Gastrocnemius medialis (tissue), 4 donors: ENCODE measurements around the gene PACS2. TPM values are rescaled to one million over a fixed set of nuclear protein-coding genes. Genes with fewer than 3 reads are reported as not detected.

Experiments
- ATAC-seq, 2 donors: fragments of 150-250 bp; one replicate each; pipeline ENCODE4 v1.9.1; 2016
- DNase-seq, 2 donors: peaks; one replicate each; pipeline ENCODE4 v3.0.0-alpha.2; 2019
- H3K27ac ChIP-seq, 4 donors: fragments of 200-600 bp; sonication (generic); 1 replicate in 1 of 4; 2 replicates in 3 of 4; pipeline ENCODE4 v1.5.1; 2016 to 2018; ENCODE audit warnings: mild to moderate bottlenecking in 2 of 4, moderate library complexity in 1 of 4
- H3K27me3 ChIP-seq, 3 donors: fragments of 200-600 bp; sonication (generic) in 2 of 3; 1 replicate in 1 of 3; 2 replicates in 2 of 3; pipeline versions ENCODE4 v1.5.1 to v1.6.0; 2016 to 2019; ENCODE audit warnings: mild to moderate bottlenecking in 1 of 3, moderate library complexity in 1 of 3
- H3K36me3 ChIP-seq, 2 donors: fragments of 200-600 bp; sonication (generic) in 1 of 2; one replicate each; pipeline ENCODE4 v1.5.1; 2017 to 2018
- H3K4me1 ChIP-seq, 2 donors: fragments of 200-600 bp; sonication (generic) in 1 of 2; one replicate each; pipeline ENCODE4 v1.5.1; 2016 to 2017; ENCODE audit warnings: mild to moderate bottlenecking in 2 of 2
- H3K4me3 ChIP-seq, 4 donors: fragments of 200-600 bp; sonication (generic) in 3 of 4; 1 replicate in 1 of 4; 2 replicates in 3 of 4; pipeline ENCODE4 v1.5.1; 2016 to 2019; ENCODE audit warnings: mild to moderate bottlenecking in 2 of 4
- H3K9me3 ChIP-seq, 3 donors: fragments of 200-600 bp; sonication (generic) in 2 of 3; 1 replicate in 1 of 3; 2 replicates in 2 of 3; pipeline ENCODE4 v1.5.1; 2016 to 2019
- POLR2A ChIP-seq, 2 donors: fragments of 450-650 bp; IDR thresholded peaks; one replicate each; pipeline ENCODE4 v1.6.1; 2017; ENCODE audit warnings: antibody characterized with exemption in 2 of 2, mild to moderate bottlenecking in 2 of 2, moderate library complexity in 2 of 2
- in situ Hi-C, 4 donors: fragments of 200-750 bp; cut with MboI; loops; one replicate each; pipeline versions ENCODE4 v1.15.0 to v1.8.0; 2017; ENCODE audit warnings: low sequenced_read_pairs in 4 of 4
- intact Hi-C: fragments of 100-400 bp; cut with DNase I; formaldehyde crosslinking; loops from one replicate; pipeline ENCODE4 v1.15.1; 2023; ENCODE audit warnings: low total_unique reads
- total RNA-seq, 4 donors: library from RNA; depleted of rRNA; stranded (reverse); fragments of >200 nt; gene quantifications; one replicate each; pipeline versions ENCODE4 v1.1.0 to v1.2.3, GENCODE V29; 2016
- TF ChIP-seq, protein P1 (sequence below), 5 experiments: fragments of 450-650 bp in 3 of 5; fragments of 200-600 bp in 2 of 5; sonication (generic) in 2 of 5; IDR thresholded peaks in 4 of 5; conservative IDR thresholded peaks in 1 of 5; 1 replicate in 4 of 5; 2 replicates in 1 of 5; pipeline ENCODE4 v1.5.1; 2016 to 2019; ENCODE audit warnings: antibody characterized with exemption in 5 of 5, mild to moderate bottlenecking in 3 of 5, moderate library complexity in 3 of 5

The PACS2 gene
- total RNA-seq, 4 donors from 2014 or later: 81.0 to 115 (median 93.1) TPM

GRCh38 chr14:105417690-105418121 lies 103.2 kb downstream of the PACS2 start:
- H3K4me1 ChIP-seq: peaks cover 28 to 39% of the 10 kb centered on the region in 2 donors
- no peaks in the 10 kb centered on the region for H3K27me3 ChIP-seq
- no peak overlapping the region for H3K27ac ChIP-seq
- ATAC-seq: no peak
- no peak overlapping the region for H3K4me3 ChIP-seq
- in situ Hi-C loops: no loop called here
- intact Hi-C loops: loop anchor here (10.0 kb wide), 1 partner anchor 113 kb away; the partner anchor contains the start of gene BRF1
- TF ChIP-seq POLR2A (IDR thresholded peaks at IDR 0.05): no peak
- TF ChIP-seq, protein P1, sequence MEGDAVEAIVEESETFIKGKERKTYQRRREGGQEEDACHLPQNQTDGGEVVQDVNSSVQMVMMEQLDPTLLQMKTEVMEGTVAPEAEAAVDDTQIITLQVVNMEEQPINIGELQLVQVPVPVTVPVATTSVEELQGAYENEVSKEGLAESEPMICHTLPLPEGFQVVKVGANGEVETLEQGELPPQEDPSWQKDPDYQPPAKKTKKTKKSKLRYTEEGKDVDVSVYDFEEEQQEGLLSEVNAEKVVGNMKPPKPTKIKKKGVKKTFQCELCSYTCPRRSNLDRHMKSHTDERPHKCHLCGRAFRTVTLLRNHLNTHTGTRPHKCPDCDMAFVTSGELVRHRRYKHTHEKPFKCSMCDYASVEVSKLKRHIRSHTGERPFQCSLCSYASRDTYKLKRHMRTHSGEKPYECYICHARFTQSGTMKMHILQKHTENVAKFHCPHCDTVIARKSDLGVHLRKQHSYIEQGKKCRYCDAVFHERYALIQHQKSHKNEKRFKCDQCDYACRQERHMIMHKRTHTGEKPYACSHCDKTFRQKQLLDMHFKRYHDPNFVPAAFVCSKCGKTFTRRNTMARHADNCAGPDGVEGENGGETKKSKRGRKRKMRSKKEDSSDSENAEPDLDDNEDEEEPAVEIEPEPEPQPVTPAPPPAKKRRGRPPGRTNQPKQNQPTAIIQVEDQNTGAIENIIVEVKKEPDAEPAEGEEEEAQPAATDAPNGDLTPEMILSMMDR (IDR thresholded peaks at IDR 0.05 in 4 of 5, conservative IDR thresholded peaks at IDR 0.05 in 1 of 5): no peak
- DNase-seq: no peak
- H3K9me3 ChIP-seq: no peaks in the 10 kb centered on the region
- H3K36me3 ChIP-seq: no peaks in the 10 kb centered on the region

DNA sequence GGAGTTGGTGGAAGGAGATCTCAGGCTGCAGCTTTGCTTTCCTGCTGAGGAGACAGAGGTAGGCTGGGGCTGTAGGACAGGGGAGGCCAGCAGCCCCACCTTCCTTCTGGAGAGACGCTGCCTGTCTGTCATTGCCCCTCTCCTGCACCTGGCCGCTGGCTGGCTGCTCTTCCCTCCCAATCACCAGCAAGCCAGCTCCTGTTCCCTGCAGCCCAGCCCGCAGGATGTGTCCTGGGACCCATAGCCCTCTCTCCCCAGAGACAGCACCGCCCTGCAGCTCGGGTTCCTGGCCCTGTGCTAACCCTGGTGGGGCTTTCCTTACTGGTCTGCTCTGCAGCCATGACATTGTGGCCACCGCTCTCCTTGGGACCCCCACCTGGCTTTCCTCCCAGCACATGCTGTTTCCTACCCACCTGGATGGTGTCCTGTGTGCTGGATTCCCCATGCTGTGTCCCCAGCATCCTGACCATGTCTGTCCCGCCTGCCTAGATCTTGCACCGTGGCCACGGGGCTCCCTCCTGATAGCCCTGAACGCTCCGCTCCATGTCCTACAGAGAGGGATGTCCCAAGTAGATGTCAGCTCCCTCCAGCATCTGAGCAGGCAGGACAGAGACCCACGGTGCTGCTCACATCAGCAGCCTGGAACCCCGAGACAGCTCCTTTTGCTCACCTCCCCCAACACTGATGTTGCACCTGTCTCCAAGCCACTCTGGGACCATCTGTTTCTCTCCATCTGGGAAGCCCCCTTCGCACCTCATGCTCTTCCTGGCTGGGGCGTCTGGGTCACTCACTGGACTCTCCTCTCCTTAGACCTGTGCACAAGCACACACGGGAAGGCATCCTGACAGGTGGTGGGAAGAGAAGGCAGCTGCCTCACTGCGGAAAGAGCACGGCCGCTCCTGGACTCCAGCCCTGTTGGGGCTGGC lies 104.0 kb downstream of the PACS2 start:
- no peak for ATAC-seq
- peaks cover 28 to 39% of the 10 kb centered on the region in 2 donors for H3K4me1 ChIP-seq
- H3K4me3 ChIP-seq: peak overlapping the region; percentile 71 to 95 (median 78)
- H3K9me3 ChIP-seq: no peaks in the 10 kb centered on the region
- no peak for DNase-seq
- intact Hi-C loops: loop anchor here (10.0 kb wide), 1 partner anchor 114 kb away; the partner anchor contains the start of gene BRF1
- in situ Hi-C loops: no loop called here
- no peaks in the 10 kb centered on the region for H3K36me3 ChIP-seq
- H3K27me3 ChIP-seq: no peaks in the 10 kb centered on the region
- TF ChIP-seq POLR2A (IDR thresholded peaks at IDR 0.05): no peak
- TF ChIP-seq, protein P1 (IDR thresholded peaks at IDR 0.05 in 4 of 5, conservative IDR thresholded peaks at IDR 0.05 in 1 of 5): no peak
- H3K27ac ChIP-seq: peak overlapping the region; percentile 81 to 88 (median 82)

- peaks cover 28 to 36% of the 10 kb centered on the region in 2 donors for H3K4me1 ChIP-seq
- peak; percentile 57 to 63 for ATAC-seq
- no peaks in the 10 kb centered on the region for H3K36me3 ChIP-seq
- no peaks in the 10 kb centered on the region for H3K27me3 ChIP-seq
- in situ Hi-C loops: no loop called here
- H3K9me3 ChIP-seq: no peaks in the 10 kb centered on the region
- H3K27ac ChIP-seq: peak within 1 kb of the TSS; percentile 81 to 88 (median 82)
- DNase-seq: no peak
- intact Hi-C loops: loop anchor here (10.0 kb wide), 1 partner anchor 115 kb away; the partner anchor contains the start of gene BRF1
- peak in 1 of 2 donors; percentile 43 for TF ChIP-seq POLR2A (IDR thresholded peaks at IDR 0.05)
- TF ChIP-seq, protein P1 (IDR thresholded peaks at IDR 0.05 in 4 of 5, conservative IDR thresholded peaks at IDR 0.05 in 1 of 5): no peak
- peak within 1 kb of the TSS; percentile 71 to 95 (median 78) for H3K4me3 ChIP-seq
Observed at GRCh38 chr14:105419195-105420091, 104.9 kb downstream of the PACS2 start, which contains the start of gene MTA1. MTA1 (plus strand) TSS chr14:105419827; CDS start chr14:105420036, 209 bp downstream.

DNA sequence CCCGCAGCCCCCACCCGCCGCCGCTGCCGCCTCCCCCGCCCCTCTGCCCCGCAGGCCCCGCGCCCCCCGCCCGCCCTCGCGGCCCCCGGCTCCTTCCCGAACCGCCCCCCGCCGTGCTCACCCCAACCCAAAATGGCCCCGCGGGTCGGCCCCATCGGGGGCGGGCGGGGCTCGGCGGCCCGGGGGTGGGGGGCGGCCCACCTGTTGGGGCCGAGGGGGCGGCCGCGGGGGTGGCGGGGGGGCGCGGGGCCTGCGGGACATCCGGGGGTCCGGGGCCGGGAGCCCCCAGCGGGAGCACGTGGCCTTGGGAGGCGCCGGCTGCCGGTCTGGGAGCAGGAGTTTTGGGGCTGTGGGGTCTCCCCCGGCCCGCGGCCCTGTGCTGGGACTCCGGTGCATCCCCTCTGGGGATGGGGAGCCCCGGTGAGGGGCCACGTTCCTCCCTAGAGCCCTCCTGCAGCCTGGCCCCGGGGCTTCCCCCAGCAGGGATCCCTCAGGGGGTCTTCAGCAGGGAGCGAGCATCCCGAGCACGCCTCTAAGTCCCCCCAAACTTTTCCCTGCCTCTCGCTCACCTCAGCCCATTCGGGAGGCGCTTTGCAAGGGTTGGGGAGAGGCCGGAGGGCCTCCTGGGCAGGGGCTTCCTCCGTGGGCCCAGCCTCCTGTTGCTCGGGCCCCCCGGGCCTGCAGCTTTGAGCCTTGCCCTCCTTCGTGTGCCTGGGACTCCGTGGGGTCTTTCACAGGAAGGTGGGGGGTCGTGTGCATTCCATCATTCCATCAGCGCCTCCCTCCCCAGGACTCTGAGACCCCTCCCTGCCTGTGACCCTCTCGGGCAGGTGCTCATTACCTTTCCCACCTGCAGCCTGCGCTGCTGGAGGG lies 105.8 kb downstream of the PACS2 start:
- no peaks in the 10 kb centered on the region for H3K9me3 ChIP-seq
- peaks cover 26 to 32% of the 10 kb centered on the region in 2 donors for H3K4me1 ChIP-seq
- TF ChIP-seq POLR2A (IDR thresholded peaks at IDR 0.05): no peak
- TF ChIP-seq, protein P1 (IDR thresholded peaks at IDR 0.05 in 4 of 5, conservative IDR thresholded peaks at IDR 0.05 in 1 of 5): no peak
- H3K36me3 ChIP-seq: no peaks in the 10 kb centered on the region
- in situ Hi-C loops: no loop called here
- H3K4me3 ChIP-seq: peak overlapping the region; percentile 59 to 75 (median 66)
- H3K27me3 ChIP-seq: no peaks in the 10 kb centered on the region
- intact Hi-C loops: no loop called here
- no peak for DNase-seq
- ATAC-seq: no peak
- peak overlapping the region; percentile 69 to 77 (median 72) for H3K27ac ChIP-seq
